CMK (cell line): ENCODE measurements around the gene HCN1.

Experiments
- DNase-seq: peaks from one replicate; pipeline ENCODE4 v3.0.0-alpha.2; 2010; ENCODE audit warnings: low read depth

The HCN1 gene

DNA sequence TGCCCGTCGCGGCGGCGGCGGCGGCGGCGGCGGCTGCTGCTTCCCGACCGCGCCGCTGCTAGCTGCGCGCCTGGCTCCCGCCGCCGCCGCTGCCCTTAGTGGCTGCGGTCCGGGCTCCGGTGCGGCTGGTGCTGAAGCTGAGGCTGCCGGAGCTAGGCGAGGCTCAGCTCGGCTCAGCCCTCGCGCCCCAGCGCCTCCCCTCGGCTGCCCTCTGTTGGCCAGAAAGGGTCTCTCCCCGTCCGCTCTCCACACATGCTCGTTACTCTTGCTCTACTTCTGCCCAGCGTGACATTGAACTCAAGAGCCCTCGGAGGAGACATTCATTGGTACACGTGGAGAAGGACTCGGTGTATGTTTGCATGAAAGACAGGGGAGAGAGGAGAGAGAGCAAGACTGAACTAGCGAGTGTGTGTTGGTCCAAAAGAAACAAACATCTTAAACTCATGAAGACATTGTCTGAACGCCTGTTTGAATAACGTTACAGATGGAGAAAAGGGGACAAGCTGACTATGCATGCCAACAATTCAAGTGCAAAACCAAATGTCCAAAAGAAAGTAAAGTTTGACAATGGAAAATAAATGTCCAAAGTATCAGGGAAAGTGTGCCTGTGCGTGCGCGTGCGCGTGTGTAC is at the start of gene HCN1:
Gene HCN1 (minus strand): TSS at position 175 of the 631 bp plus-strand sequence.
- peak; percentile 56 for DNase-seq

DNA sequence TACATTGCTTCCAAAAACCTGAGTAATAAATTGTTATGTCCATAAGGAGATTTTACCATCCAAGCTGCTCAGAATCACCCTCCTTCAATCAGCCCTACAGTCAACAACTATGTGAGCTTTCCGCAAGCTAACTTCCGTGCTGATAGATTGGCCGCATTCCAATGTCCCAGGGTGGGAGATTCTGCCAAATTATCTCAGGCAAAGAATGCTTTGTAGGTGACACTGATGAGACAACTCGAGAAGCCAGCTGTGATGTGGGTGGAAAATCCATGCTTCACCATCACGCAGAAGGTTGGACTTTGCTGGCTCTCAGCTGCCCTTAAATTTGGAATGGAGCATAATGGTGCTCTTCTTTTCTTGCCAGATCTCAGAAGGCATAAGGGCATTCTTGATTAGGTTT is 44.9 kb upstream of the HCN1 start:
- DNase-seq = no peak

DNA sequence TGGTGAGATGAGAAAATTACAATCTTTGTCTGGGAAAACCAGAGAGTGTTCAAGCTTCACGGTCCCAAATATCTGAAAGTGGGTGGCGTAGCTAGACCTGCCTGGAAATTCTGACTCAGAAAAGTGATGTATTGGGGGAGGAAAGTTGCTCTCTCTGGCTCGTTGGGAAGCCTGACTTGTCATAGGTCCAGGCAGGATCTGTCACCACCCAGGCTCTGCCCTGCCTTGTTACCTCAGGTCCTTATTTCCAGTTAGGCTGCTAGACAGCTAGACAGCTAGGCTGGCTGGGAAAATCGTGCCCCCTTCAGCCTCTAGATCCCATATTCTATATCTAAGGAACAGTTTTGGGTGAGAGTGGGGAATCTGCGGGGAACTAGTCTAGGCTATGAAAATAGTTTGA is 41.0 kb upstream of the HCN1 start:
- DNase-seq = no peak

DNA sequence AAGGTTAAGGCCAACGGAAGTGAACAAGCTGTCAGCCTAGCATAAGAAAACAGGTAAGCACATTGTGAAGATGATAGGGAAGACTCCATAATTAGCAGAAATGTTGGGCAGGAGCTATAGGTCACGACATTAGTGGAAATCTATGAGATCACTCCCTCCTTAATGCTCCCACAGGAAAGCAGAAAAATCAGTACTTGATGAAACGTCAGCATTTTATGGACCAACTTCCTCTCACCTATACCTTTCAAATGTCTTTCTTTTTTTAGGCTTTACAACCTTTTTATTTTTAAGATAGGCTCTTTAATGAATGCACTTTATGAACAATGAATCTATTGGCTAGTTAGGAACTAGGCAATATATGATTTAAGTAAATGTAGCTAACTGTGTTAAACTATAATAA is 29.4 kb upstream of the HCN1 start:
- DNase-seq = no peak

DNA sequence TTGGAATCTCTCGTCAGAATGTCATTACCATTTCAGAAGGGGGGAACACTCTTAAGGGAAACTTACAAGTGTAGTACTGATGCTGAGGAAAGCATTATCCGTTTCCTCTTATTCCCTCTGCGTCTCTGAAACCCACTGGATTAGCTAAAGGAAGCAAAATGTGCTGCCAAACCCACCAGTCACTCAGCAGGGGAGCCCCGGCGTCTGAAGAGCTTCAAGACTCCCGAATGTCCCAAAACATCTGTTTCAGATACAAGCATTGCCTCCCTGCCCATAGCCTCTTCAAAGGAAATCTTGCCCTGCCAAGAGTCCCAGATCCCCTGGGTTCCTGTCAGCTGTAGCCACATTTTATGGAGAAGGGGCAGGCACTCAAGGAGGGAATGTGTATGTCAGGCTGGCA is 1.0 kb upstream of the HCN1 start:
- no peak for DNase-seq

DNA sequence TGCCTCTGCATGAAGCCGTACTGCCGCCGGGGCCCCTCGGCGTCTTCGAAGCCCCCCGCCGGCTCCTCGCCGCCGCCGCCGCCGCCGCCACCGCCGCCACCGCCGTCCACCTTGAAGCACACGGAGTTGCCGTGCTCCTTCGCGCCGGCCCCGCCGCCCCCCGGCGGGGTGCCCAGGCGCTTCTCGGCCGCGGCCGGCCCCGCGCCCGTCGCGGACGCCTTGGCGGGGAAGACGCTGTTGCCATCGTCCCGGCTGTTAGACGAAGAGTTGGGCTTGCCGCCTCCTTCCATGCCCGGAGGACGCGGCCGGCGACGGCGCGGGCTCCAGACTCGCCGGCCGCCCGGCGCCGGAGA is 400 bp downstream of the HCN1 start:
- no peak for DNase-seq

DNA sequence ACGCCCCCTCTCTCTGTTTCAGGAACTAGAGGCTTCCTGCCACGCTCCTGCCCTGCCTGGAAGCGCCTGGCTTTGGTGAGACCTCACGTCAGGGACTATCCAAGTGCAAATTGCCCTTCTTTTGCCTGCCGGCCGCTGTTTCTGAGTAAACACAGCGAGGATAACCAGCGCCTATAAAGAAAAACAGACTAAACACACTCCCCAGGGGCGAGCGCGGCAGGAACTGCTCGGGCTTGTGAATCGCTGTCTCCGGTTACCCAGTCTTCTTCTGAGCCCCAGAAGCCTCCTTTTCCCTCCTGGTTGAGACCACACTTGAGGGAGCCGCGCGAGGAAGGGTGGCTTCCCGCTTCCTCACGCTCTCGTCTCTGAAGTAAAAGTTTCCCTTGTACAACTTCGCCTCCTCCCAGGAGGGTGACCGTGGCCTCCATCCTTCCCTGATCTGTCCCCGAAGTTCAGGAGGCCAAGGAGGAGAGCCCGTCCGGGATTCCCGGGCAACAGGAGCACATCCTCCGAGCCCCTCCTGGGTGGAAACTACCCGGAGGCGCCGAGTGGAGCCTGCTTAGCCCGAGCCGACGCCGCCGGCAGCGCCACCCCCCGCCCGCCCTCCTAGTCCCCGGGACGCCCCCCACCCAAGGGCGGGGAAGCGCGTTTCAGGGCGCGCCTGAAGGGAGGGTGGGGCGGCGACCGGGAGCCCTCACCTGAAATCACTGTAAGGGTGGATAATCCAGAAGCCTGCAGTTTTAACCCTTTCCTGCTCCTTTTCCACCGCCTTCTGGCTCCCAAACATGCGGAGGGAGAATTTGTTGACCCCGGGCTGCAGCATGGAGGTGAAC is 993 bp downstream of the HCN1 start:
- no peak for DNase-seq

DNA sequence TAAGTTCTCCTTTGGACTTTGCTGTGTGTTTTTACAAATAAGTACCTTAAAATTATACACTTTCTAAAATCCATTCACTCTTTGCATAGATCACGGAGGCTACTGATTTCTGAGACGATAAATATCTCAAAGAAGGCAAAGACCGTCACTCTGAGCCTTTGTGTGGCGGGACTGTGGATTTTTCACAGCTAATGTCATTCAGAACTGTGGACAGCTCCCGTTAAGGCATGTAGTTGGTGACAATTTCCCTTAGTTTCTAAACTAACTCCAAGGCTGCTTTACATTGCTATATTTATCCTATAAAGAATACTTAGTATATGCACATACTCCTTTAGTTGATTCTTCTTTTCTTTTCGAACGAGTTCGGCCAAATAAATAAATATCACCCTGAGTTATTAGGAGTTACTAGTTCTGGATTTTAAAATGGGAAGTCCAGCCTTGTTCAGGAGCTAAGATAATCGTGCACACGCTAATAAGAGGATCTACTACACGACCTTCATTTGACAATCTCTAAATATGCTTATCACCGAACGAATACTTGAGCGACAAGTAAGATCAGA is 1.8 kb downstream of the HCN1 start:
- DNase-seq = no peak

DNA sequence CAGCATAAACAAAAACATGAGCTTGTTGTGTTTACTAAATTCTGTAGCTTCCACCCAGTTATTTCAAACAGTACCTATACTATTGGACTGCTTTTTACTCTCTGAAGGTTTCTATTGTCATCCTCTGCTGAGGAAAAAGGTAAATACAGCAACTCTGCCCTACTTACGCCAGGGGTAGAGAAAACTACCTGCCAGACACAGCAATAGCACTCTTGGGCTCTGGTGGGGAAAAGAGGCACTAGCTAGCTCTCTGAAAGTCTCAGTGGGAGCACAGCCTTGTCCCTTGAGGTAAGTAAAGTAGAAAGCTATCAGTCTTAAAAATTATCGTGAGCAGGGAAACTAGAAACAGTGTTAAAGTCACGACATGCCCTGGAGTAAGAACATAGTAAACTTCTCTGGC is 3.7 kb downstream of the HCN1 start:
- DNase-seq = no peak

DNA sequence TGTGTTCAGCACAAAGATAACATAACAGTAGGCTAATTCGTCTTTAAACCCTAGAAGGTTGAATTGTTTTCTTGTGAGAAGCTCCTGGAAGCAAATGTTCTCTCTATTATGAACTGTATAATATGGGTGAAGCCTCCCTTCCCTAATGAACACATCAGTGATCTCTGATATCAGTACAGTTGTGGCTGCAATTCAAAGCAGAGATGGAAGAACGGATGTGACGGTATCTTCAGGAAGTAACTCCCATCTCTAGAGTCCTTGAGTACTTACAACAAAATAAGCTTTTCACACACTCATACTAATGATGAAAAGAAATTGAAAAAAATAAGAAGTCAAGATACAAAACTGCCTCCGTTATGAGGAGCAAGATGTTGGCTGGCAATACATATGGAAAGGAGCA is 4.5 kb downstream of the HCN1 start:
- DNase-seq = no peak

DNA sequence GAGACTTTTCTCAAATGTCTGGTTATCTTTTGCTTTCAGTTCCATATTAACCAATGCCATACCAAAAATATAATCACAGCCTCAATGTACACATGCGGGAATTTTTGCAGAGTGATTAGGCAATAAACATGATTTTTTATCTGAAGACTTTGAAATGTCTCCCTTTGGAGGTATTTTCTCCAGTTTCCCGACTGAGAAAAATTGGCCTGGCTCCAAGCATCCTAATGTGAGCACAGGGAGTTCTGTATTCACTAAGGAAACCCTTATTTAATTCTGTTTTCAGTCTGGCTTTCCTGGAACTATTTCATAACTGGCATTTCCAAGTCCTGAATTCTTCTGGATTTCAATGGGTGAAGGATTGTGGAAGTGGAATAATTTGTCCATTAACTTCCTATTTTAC is 8.5 kb downstream of the HCN1 start:
- no peak for DNase-seq

DNA sequence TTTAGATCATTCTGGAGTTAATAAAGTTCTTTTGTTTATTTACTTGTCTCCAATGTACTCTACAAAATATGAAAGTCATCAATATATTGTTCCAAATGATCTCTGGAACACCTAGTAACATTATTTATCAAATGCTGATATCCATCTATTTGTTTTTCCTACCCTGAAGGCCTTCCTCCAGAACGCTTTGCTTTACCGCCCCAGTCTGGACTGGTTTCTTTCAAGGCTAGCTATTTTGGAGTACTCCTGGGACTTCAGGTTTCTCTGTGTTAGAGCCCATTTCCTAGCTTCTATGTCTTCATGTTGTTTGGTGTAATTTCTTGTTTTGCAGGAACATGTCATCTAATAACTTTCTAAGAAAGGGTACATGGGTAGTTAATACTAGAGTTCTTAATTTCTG is 9.6 kb downstream of the HCN1 start:
- no peak for DNase-seq

DNA sequence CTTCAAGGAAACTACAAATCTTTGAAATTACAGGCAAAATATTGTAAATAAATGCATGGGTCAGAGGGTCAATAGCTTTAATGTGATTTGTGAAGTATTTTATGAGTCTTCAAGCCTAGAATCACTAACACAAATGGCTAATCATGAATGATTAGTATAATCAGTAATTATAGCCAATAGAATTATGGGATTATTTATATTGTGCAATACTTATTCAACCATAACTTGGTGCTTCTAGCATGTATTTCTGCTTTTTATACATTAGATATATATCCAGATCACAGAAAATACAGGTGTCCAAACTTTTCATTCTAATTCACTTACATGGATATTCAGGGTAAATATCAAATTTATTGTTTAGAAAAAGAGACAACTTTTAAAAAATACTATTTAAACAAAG is 12.1 kb downstream of the HCN1 start:
- DNase-seq = no peak

DNA sequence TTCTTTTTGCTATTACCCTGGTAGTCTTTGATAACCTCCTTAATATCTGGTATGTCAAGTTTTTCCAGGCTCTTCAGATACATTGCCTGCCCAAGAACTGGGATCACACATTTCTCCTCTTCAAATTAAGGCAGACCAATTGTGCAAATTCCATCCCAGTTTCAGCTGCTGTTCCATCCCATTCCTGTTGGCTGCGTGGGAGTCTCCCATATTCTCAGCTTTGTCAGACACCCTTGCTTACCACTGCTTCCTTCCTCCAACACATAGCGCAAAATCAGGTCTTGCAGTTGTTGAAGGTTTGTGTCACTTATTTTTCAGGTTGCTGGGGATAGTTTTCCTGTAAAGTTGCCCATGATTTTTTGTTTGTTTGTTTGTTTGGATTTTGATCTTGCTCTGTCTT is 15.2 kb downstream of the HCN1 start:
- no peak for DNase-seq

DNA sequence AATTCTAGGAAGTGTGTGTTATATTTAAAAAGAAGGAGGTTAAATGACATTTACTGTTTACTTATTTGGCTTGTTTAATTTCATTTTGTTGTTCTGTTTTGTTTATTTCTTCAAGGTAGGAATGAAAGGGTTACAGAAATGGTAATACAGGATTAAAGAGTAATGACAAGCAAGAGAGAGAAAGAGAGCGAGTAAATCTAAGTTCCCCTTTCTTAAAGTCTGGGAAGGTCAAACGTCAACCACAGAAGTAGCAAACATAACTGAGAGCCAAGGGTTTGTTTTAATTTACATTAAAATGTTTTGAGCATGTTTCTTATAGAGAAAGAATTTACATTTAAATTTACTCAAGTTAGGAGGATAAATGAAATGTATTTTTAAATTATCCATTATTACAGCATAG is 18.7 kb downstream of the HCN1 start:
- DNase-seq = no peak

DNA sequence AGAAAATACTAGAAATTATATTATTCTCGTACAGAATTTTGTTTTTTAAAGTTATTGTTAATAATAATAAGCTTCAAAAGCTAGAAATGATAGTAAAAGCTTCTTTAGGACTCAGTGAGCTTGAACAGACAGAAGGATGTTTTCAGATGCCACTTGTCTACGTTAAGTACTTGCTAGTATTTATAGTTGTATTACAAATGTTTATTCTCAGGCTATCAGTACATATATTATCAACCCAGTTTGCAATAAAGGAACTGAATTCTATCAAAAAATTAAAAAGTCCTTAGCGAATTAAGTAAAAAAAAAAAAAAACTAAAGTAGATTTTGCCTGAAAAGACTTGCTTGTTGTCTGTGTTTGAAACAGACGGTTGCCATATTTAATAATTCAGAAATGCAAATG is 23.9 kb downstream of the HCN1 start:
- no peak for DNase-seq

DNA sequence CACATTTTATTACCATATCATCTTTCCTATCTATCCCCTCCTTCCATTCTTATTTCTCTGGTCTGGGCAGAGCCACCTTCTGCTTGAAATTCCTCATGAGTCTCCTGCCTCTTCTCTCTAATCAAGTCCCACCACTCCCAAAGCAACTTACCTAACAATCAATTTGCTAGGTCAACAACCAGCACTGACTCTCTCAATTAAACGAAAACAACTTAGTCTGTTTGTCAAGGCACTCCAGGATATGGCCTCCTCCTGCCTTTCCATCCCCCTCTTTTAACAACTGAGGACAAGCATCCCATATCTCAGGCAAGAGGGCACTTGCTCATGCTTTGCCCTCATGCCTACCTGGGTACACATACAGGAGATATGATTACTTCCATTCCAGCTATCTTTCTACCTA is 47.4 kb downstream of the HCN1 start:
- DNase-seq = no peak

DNA sequence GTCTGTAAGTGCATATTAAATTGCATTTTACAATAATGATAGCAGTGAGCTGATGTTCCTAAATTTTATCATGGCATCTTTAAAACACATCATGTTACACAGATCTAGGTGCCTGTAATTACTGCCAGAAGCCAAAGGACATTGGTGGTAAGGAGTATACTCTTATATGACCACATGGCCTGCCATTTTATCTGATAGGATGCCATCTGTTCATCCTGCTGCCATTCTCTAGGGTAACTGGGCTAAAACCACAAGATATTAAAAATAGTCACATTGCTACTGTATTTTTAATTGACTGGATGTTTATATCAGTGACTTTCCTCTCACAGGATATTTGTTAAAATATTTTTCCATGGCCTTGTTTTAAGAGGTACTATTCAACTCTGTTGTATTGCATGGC is 53.1 kb downstream of the HCN1 start:
- DNase-seq = no peak

DNA sequence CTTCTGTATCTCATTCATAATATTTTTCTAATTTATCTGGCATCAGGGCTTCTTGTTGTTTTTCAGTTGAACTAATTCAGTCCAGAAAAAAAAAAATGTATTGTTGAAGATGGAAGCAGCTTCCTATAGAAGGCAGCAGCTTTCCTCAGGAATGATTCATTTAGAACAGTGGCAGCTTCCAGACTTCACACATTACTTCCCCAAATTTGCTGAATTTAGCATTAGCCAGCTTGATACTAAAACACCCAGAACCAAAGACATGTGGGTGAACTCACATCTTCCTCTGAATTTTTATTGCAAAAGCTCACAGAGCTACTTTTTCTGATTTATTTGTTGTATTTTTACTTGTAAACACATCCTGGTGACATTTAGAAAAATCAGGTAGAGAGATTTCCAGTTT is 53.8 kb downstream of the HCN1 start:
- DNase-seq = no peak

DNA sequence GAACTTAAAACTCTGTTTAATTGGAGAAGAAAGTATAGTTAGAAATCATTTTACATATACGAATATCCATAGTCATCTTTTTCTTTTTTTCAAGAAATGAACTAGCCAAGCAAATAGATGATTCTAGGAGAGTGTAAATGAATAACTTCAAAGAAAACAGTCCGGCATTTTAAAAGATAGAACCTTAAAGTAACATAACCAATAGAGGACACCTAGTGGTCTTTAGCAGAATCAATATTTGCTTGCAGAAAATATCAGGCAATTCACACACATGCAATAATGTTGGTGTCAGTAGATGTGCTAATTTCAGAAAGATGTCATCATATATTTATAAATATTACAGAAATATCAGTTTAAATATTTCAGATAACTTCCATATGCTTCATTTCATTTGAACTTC is 57.1 kb downstream of the HCN1 start:
- DNase-seq = no peak

DNA sequence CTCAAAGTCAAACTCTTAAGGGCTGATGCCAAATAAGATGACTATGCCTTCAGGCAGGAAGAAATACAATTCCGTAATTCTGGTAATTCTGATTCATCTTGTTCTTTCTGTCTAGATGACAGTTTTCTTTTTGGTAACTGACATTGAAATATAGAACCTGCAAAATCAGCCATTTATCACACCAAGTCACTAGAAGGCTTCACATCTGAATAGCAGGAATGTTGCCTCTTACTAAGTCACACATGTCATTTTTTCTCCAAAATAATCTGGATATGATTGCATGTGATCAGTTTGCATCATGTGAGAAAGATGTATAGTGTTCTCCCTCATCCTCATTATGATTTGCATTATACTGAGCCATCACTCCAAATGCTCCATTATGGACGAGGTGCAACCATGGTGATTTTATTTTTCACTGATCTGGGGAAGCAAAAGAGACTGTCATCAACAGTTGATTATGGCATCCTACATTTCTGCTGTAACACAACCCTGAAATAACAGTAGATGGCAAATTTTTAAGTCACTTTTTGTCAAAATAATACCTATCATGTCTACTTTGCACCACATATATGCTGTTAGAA is 69.0 kb downstream of the HCN1 start:
- no peak for DNase-seq

DNA sequence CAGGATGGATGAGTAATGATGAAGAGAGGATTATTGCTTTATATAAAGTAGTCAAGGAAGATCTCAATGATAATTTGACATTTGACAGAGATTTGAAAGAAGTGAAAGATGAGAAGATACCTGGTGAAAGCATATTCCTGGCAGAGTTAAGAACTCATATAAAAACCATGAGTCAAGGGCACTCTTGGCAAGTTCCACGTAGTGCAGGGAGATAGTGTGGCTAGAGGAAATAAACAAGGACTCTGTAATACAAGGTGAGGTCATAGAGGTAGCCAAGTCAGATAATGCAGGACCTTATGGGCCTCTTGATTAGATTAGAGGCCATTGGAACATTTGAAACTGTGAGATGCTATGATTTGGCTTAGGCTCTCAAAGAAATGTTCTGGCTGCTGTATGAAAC is 72.3 kb downstream of the HCN1 start:
- no peak for DNase-seq

DNA sequence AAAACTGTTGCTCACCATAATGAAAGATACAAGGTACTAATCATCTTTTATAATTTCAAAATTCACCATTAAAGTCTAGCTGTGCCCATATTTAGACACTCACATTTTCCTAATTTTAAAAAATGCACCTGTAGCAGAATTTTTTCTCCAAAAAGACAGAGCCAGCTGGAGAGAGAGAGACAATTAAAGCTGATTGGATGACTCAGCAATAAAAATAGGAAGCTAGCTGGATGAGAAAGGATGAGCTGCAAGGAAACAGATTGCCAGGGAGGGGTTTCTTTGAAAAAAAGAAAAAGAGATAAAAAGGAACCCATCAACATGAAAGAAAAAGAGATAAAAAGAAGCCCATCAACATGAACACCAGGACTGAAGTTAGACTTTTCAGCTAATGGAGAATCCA is 73.8 kb downstream of the HCN1 start:
- DNase-seq = peak; percentile 34
